HUES6 (cell line): ENCODE results near the gene PCNT.

Experiments
- H3K27ac ChIP-seq: 2 replicates; pipeline ENCODE4 v1.7.0; 2013; ENCODE audit warnings: low read depth, mild to moderate bottlenecking, low read length, inconsistent platforms
- H3K27me3 ChIP-seq: 2 replicates; pipeline ENCODE4 v1.6.1; 2013; ENCODE audit warnings: low read length; ENCODE audit not compliant: control insufficient read depth, insufficient read depth
- H3K36me3 ChIP-seq: 2 replicates; pipeline ENCODE4 v1.6.1; 2013; ENCODE audit warnings: low read length; ENCODE audit not compliant: control insufficient read depth, insufficient read depth
- H3K4me1 ChIP-seq: 2 replicates; pipeline ENCODE4 v1.6.1; 2013; ENCODE audit warnings: low read length; ENCODE audit not compliant: control insufficient read depth, insufficient read depth
- H3K4me3 ChIP-seq: 2 replicates; pipeline ENCODE4 v1.5.1; 2013; ENCODE audit warnings: low read depth, low read length
- H3K9ac ChIP-seq: one replicate; pipeline ENCODE4 v1.6.1; 2013; ENCODE audit warnings: mild to moderate bottlenecking, low read length
- H3K9me3 ChIP-seq: 2 replicates; pipeline ENCODE4 v1.6.1; 2013; ENCODE audit warnings: low read depth, low read length; ENCODE audit not compliant: control insufficient read depth, insufficient read depth

PCNT gene

DNA sequence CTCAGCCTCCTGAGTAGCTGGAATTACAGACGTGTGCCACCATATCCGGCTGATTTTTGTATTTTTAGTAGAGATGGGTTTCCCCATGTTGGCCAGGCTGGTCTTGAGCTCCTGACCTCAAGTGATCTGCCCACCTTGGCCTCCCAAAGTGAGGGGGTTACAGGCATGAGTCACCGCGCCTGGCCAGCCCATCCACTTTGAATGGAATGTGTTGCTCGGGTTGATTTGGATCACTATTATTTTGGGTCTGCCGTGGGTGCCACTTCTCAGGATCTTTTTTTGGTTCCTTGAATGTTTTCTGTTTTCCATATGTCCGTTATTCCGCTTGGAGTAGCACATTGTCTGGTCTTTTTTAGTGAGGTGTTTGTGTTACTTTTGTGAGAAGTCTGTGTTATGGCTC, 17.0 kb downstream of the PCNT start:
- Histone ChIP-seq H3K36me3 (peaks cover 52% of the 10 kb centered on the region), H3K27ac (no peak overlapping the region), H3K4me1 (no peaks in the 10 kb centered on the region)

DNA sequence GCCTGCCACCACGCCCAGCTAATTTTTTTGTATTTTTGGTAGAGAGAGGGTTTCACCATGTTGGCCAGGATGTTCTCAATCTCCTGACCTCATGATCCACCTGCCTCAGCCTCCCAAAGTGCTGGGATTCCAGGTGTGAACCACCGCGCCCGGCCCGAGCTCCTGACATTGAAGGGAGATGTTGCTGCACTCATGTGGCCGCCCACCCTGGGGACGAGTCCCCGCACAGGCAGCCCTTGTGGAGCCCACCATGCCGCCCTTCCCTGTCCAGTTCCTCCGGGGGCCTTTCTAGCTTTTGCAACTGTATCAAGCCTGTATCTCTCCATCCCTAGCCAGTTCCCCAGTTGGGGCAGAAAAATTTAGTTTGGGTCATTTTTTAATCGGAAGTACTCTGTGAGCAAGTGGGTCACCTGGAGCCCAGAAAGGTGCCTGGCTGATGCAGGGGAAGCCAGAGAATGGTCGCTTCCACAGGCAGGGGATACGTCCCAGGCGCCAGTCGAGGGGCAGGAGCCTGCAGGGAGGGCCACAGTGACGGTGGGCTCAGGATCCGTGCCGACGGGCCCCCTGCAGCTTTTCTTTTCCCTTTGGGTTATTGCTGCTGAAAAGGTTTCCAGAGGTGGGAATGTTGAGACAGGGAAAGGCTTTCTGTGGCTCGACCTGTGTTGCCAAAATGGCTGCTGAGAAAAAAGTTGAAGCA, 20.4 kb downstream of the PCNT start:
- Histone ChIP-seq H3K9me3 (no peaks in the 10 kb centered on the region), H3K36me3 (peaks cover 57% of the 10 kb centered on the region), H3K27me3 (no peaks in the 10 kb centered on the region), H3K4me1 (no peaks in the 10 kb centered on the region), H3K27ac (no peak overlapping the region), H3K9ac (no peak overlapping the region), H3K4me3 (no peak overlapping the region)

More for the DNA sequence above, 17.0 kb downstream of the PCNT start:
- Histone ChIP-seq H3K9me3 (no peaks in the 10 kb centered on the region), H3K9ac (no peak overlapping the region), H3K27me3 (no peaks in the 10 kb centered on the region), H3K4me3 (no peak overlapping the region)

- Histone ChIP-seq H3K36me3 (peaks cover 62% of the 10 kb centered on the region), H3K27ac (no peak overlapping the region), H3K9ac (no peak overlapping the region), H3K4me3 (no peak overlapping the region), H3K27me3 (no peaks in the 10 kb centered on the region), H3K9me3 (no peaks in the 10 kb centered on the region), H3K4me1 (no peaks in the 10 kb centered on the region)
These were observed 21.9 kb downstream of the PCNT start for GRCh38 chr21:46345861-46346260.

DNA sequence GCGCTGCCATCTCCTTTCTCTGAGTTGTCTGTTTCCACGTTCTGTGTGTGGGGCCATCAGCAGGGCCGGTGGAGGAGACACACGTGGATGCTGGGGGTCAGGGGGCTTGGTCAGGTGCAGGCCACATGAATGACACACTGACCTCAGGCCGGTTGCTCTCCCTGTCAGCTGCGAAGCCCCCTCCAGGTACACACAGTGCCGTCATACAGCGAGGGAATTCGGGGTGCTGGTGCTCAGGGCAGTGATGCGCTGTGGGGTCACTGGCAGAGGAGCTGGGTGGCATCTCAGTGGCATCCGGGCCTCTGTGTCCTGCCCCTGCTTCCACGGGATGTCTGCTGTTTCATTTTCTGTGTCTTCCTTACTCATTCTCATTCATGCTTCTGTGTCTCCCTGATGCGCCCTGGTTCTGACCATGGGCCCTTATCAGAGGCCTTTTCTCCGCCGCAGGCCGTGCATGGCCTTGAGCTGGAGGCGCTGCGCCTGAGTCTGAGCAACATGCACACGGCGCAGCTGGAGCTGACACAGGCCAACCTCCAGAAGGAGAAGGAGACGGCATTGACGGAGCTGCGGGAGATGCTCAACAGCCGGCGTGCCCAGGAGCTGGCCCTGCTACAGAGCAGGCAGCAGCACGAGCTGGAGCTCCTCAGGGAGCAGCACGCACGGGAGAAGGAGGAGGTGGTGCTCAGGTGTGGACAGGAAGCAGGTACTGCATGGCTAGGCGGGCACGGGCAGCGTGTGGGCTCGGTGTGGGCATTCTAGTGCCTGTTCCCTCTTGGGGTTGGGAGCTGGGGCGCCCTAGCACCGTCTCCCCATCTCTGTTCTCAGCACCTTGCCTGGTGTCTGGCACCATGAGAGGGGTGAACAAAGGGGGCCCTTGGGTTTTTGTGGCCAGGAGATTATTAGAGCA, 22.6 kb downstream of the PCNT start:
- H3K9me3 ChIP-seq, result no peaks in the 10 kb centered on the region
- H3K27me3 ChIP-seq, result no peaks in the 10 kb centered on the region
- H3K4me1 ChIP-seq, result no peaks in the 10 kb centered on the region
- no peak overlapping the region for H3K4me3 ChIP-seq
- H3K9ac ChIP-seq, result no peak overlapping the region
- no peak overlapping the region for H3K27ac ChIP-seq
- H3K36me3 ChIP-seq, result peaks cover 66% of the 10 kb centered on the region

DNA sequence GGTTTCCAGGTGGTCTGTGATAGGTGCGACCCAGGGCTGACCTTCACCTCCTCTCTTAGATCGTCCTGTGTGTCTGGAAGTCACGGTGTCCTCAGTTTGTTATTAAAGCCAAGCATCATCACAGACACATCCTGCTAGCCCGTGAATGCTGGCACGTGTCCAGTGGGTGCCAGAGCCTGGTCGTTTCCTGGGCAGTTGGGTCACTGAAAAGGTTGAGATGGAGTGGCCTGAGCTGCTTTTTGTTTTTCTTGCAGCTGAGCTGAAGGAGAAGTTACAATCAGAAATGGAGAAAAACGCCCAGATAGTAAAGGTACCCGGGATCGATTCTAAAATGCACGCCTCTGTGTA, 23.2 kb downstream of the PCNT start:
- no peaks in the 10 kb centered on the region for H3K27me3 ChIP-seq
- no peaks in the 10 kb centered on the region for H3K9me3 ChIP-seq
- H3K4me3 ChIP-seq, result no peak overlapping the region
- no peak overlapping the region for H3K9ac ChIP-seq
- peaks cover 70% of the 10 kb centered on the region for H3K36me3 ChIP-seq
- no peaks in the 10 kb centered on the region for H3K4me1 ChIP-seq
- H3K27ac ChIP-seq, result no peak overlapping the region

GRCh38 chr21:46347791-46348381, 23.9 kb downstream of the PCNT start:
- Histone ChIP-seq H3K9me3 (no peaks in the 10 kb centered on the region), H3K4me3 (no peak overlapping the region), H3K9ac (no peak overlapping the region), H3K36me3 (peaks cover 77% of the 10 kb centered on the region), H3K27ac (no peak overlapping the region), H3K4me1 (no peaks in the 10 kb centered on the region), H3K27me3 (no peaks in the 10 kb centered on the region)

- Histone ChIP-seq H3K27me3 (no peaks in the 10 kb centered on the region), H3K9me3 (no peaks in the 10 kb centered on the region), H3K36me3 (peaks cover 89% of the 10 kb centered on the region), H3K4me3 (no peak overlapping the region), H3K27ac (no peak overlapping the region), H3K9ac (no peak overlapping the region), H3K4me1 (no peaks in the 10 kb centered on the region)
These were observed 25.3 kb downstream of the PCNT start for GRCh38 chr21:46349134-46349760.

GRCh38 chr21:46350571-46350970, 26.6 kb downstream of the PCNT start:
- no peaks in the 10 kb centered on the region for H3K27me3 ChIP-seq
- no peak overlapping the region for H3K27ac ChIP-seq
- no peak overlapping the region for H3K9ac ChIP-seq
- no peak overlapping the region for H3K4me3 ChIP-seq
- no peaks in the 10 kb centered on the region for H3K9me3 ChIP-seq
- H3K4me1 ChIP-seq, result no peaks in the 10 kb centered on the region
- peaks cover 99% of the 10 kb centered on the region for H3K36me3 ChIP-seq

DNA sequence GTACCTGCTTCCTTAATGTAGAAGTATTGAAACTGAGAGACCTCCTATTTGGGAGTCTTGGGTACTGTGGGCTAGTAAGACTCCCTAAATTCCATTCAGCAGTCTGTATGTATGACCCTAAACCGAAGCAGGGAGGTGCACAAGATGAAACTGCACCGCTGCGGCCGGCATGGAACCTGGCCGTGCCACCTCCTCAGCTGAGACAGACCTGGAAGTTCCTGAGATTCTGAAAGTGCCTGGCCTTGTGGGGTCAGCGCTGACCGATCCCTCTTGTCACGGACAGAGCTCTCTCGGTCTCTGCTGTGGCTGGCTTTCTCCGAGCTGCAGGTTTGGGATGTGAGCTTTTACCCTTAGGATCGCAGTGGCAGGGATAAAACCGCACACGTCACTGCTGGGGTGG, 27.0 kb downstream of the PCNT start:
- Histone ChIP-seq H3K36me3 (peaks cover 99% of the 10 kb centered on the region), H3K27me3 (no peaks in the 10 kb centered on the region), H3K9ac (no peak overlapping the region), H3K4me3 (no peak overlapping the region), H3K4me1 (no peaks in the 10 kb centered on the region), H3K9me3 (no peaks in the 10 kb centered on the region), H3K27ac (no peak overlapping the region)

DNA sequence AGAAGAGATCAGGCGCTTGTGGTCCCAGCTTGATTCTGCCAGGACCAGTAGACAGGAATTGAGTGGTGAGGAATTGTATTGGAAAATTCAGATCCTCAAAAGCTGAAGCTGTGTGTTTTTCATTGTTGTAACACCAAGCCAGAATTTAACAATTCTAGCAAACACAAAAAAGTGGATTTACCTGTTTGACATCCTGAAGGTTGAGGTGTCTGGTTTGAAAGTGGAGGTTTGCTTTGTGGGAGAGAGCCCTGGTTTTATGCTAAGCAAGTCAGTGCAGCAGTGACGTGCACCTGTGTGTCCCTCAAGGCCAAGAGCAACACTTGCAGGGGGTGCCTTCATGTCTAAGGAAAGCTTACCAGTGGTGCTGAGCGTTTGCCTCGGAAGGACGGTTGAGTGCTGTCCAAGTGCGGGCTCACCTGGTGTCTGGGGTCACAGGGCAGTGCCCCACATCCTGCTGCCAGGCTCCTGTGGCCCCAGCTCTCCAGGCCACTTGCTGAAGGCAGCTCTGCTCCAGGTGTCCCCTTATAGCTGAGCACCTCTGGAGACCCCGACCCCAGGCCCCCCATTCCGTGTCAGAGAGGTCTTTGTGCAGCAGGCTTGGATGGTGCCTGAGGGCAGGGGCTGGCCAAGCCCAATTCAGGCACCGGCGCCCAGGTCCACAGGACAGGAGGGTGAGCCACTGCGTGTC, 27.7 kb downstream of the PCNT start:
- Histone ChIP-seq H3K27me3 (no peaks in the 10 kb centered on the region), H3K4me1 (no peaks in the 10 kb centered on the region), H3K4me3 (no peak overlapping the region), H3K27ac (no peak overlapping the region), H3K9me3 (no peaks in the 10 kb centered on the region), H3K36me3 (peaks cover 99% of the 10 kb centered on the region), H3K9ac (no peak overlapping the region)
